SK-N-MC (cell line): ENCODE data around the gene AUNIP.

ENCODE experiments used
- EZH2 ChIP-seq: fragments of 200-600 bp; sonication (generic); IDR thresholded peaks from one replicate; pipeline ENCODE4 v1.6.1; 2017; ENCODE audit warnings: antibody characterized with exemption
- FOXP2 ChIP-seq: optimal IDR thresholded peaks from 2 replicates; pipeline ENCODE3; 2011; ENCODE audit warnings: mild to moderate bottlenecking, moderate library complexity; ENCODE audit not compliant: insufficient read depth; ENCODE audit errors: extremely low read length, control extremely low read depth
- POLR2AphosphoS5 ChIP-seq: IDR thresholded peaks from 2 replicates; pipeline ENCODE4 v1.6.1; 2012; ENCODE audit warnings: mild to moderate bottlenecking, low read depth, low read length, borderline replicate concordance

DNA sequence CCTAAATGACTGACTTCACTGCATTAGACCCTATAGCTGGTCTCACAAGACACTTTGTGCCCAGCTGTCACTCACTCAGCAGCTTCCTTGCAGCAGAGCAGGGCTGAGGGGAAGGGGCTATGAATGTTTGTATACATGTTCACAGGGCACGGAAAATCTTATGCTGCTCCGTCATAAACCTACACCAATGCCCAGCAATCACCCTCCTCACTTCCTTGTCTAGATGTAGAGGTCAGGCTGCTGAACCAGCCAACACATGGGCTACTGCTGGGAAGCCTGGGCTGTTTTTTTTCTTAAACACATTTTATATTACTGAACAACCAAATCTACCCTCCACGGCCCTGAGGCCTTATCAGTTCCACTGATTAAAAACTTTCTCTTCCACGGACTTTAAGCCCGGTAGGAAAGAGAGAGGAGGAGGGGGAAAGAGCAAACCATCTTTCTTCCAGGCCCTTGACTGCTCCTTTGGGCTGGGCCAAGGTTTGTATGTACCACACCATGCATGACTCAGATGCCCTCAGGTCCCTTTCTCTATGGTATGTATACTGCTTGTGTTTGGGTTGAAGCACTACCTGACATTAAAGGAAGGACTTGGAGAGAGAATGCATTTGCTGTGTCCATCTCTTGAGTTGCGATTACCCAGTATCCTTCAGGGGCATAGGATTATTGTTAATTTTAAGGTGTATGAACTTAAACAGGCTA, 26.8 kb downstream of the AUNIP start:
- TF ChIP-seq POLR2AphosphoS5 (no peak), EZH2 (no peak), FOXP2 (no peak)
